ENCODE data around the gene FCN1. TPM values are rescaled to one million over a fixed set of nuclear protein-coding genes. Genes with fewer than 3 reads are reported as not detected.

Gene FCN1
- total RNA-seq, 1 donor from 2014 or later = not detected

- H3K4me3 Mint-ChIP-seq (ENCODE audit: low read depth) = no peak overlapping the region
- H3K4me1 Mint-ChIP-seq (ENCODE audit: low read depth) = no peaks in the 10 kb centered on the region
- no peak for TF ChIP-seq CTCF (IDR thresholded peaks at IDR 0.05; ENCODE audit: unreplicated experiment)
- H3K9me3 Mint-ChIP-seq (ENCODE audit: low read depth) = no peaks in the 10 kb centered on the region
- DNase-seq (ENCODE audit: low spot score, unreplicated experiment) = no peak
- no peaks in the 10 kb centered on the region for H3K36me3 Mint-ChIP-seq (ENCODE audit: insufficient read depth)
- H3K27me3 Mint-ChIP-seq = peaks cover 6% of the 10 kb centered on the region
- no peak overlapping the region for H3K27ac Mint-ChIP-seq
Observed at GRCh38 chr9:134870746-134871662, 46.7 kb downstream of the FCN1 start.

GRCh38 chr9:134870301-134870694, 47.4 kb downstream of the FCN1 start:
- Mint-ChIP-seq H3K9me3 (ENCODE audit: low read depth) (no peaks in the 10 kb centered on the region), H3K27me3 (peaks cover 6% of the 10 kb centered on the region), H3K36me3 (ENCODE audit: insufficient read depth) (no peaks in the 10 kb centered on the region), H3K4me3 (ENCODE audit: low read depth) (no peak overlapping the region), H3K4me1 (ENCODE audit: low read depth) (no peaks in the 10 kb centered on the region), H3K27ac (no peak overlapping the region)
- TF ChIP-seq CTCF (IDR thresholded peaks at IDR 0.05; ENCODE audit: unreplicated experiment) = no peak
- no peak for DNase-seq (ENCODE audit: low spot score, unreplicated experiment)

- no peak for DNase-seq (ENCODE audit: low spot score, unreplicated experiment)
- no peaks in the 10 kb centered on the region for H3K36me3 Mint-ChIP-seq (ENCODE audit: insufficient read depth)
- H3K4me3 Mint-ChIP-seq (ENCODE audit: low read depth) = no peak overlapping the region
- H3K27me3 Mint-ChIP-seq = peaks cover 3% of the 10 kb centered on the region
- no peaks in the 10 kb centered on the region for H3K4me1 Mint-ChIP-seq (ENCODE audit: low read depth)
- TF ChIP-seq CTCF (IDR thresholded peaks at IDR 0.05; ENCODE audit: unreplicated experiment) = no peak
- H3K27ac Mint-ChIP-seq = no peak overlapping the region
- H3K9me3 Mint-ChIP-seq (ENCODE audit: low read depth) = no peaks in the 10 kb centered on the region
Observed at GRCh38 chr9:134869554-134870300, 48.0 kb downstream of the FCN1 start.

- peaks cover 3% of the 10 kb centered on the region for H3K27me3 Mint-ChIP-seq
- H3K9me3 Mint-ChIP-seq (ENCODE audit: low read depth) = no peaks in the 10 kb centered on the region
- DNase-seq (ENCODE audit: low spot score, unreplicated experiment) = no peak
- no peak overlapping the region for H3K27ac Mint-ChIP-seq
- no peak for TF ChIP-seq CTCF (IDR thresholded peaks at IDR 0.05; ENCODE audit: unreplicated experiment)
- H3K4me1 Mint-ChIP-seq (ENCODE audit: low read depth) = no peaks in the 10 kb centered on the region
- no peak overlapping the region for H3K4me3 Mint-ChIP-seq (ENCODE audit: low read depth)
- no peaks in the 10 kb centered on the region for H3K36me3 Mint-ChIP-seq (ENCODE audit: insufficient read depth)
Observed at GRCh38 chr9:134868751-134869553, 48.8 kb downstream of the FCN1 start.
